HCT116 (cell line): Measurements from ENCODE around the gene LINC00237. TPM values are rescaled to one million over a fixed set of nuclear protein-coding genes. Genes with fewer than 3 reads are reported as not detected.

Experiments
- ATAC-seq: fragments of 200-7000 bp; cut with Tn5 transposase; 2 replicates; pipeline ENCODE4 v1.9.1; 2020; ENCODE audit warnings: mild to moderate bottlenecking, moderate library complexity
- BruUV-seq: library from RNA; stranded (reverse); fragments of 400-500 nt; replicated peaks from 2 replicates; lab custom pipeline; 2021; lab: Mats Ljungman, UMichigan
- CTCF ChIA-PET: fragments of 300-600 bp; sonication (Branson Sonifier 250); formaldehyde crosslinking; loops from one replicate; lab custom pipeline; 2021; ENCODE audit warnings: antibody characterized with exemption; lab: Charles Lee
- POLR2A ChIA-PET: fragments of 300-600, 350-600 bp; sonication (Branson Sonifier 250); formaldehyde crosslinking; loops from one replicate; lab custom pipeline; 2021; ENCODE audit warnings: antibody characterized with exemption; lab: Charles Lee
- RAD21 ChIA-PET, 2 experiments: fragments of 300-600 bp; sonication (Branson Sonifier 250); formaldehyde crosslinking; loops; one replicate each; lab custom pipeline; 2023; ENCODE audit warnings: low total read pairs in 2 of 2; ENCODE audit not compliant: uncharacterized antibody in 2 of 2, unreplicated experiment in 2 of 2, low non-redundant PET in 1 of 2; lab: Charles Lee
- DNase-seq: peaks from one replicate; pipeline ENCODE4 v3.0.0-alpha.2; 2010; ENCODE audit warnings: low read depth, low spot score
- H2AFZ ChIP-seq: fragments of 200-600 bp; shearing (Covaris generic), sonication (generic); 2 replicates; pipeline ENCODE4 v1.6.1; 2017; ENCODE audit warnings: low read depth, mixed run types, mixed read lengths, antibody characterized with exemption, low read length; ENCODE audit not compliant: poor library complexity, severe bottlenecking
- H3K27ac ChIP-seq: 2 replicates; pipeline ENCODE4 v1.5.1; 2012; ENCODE audit warnings: low read depth, low read length
- H3K27me3 ChIP-seq: fragments of 200-600 bp; sonication (generic); 2 replicates; pipeline ENCODE4 v1.6.1; 2016; ENCODE audit warnings: mixed run types, low read length, mixed read lengths; ENCODE audit not compliant: insufficient read depth
- H3K36me3 ChIP-seq, 2 experiments: fragments of 200-500 bp in 1 of 2; fragments of 200-600 bp in 1 of 2; sonication (Bioruptor generic) in 1 of 2; sonication (generic) in 1 of 2; 2 replicates each; pipeline versions ENCODE4 v1.5.1 to v1.6.1; 2014 to 2016; ENCODE audit warnings: low read length in 2 of 2, inconsistent platforms in 1 of 2, mixed read lengths in 1 of 2, mixed run types in 1 of 2; ENCODE audit not compliant: insufficient read depth in 2 of 2, control insufficient read depth in 1 of 2
- H3K4me1 ChIP-seq, 2 experiments: fragments of 200-600 bp in 1 of 2; sonication (generic) in 1 of 2; 2 replicates each; pipeline versions ENCODE4 v1.5.1 to v1.6.1; 2012 to 2017; ENCODE audit warnings: low read length in 2 of 2, inconsistent platforms in 1 of 2, mild to moderate bottlenecking in 1 of 2, mixed read lengths in 1 of 2, mixed run types in 1 of 2, moderate library complexity in 1 of 2; ENCODE audit not compliant: insufficient read depth in 2 of 2, control insufficient read depth in 1 of 2
- H3K4me2 ChIP-seq: fragments of 200-600 bp; sonication (generic); 2 replicates; pipeline ENCODE4 v1.6.1; 2017; ENCODE audit warnings: mixed run types, low read length, mixed read lengths
- H3K4me3 ChIP-seq, 2 experiments: fragments of 200-600 bp in 1 of 2; sonication (generic) in 1 of 2; replicated peaks in 1 of 2; 2 replicates each; pipeline ENCODE4 v1.5.1; 2011 to 2016; ENCODE audit warnings: low read length in 2 of 2, control low read depth in 1 of 2, low read depth in 1 of 2, mild to moderate bottlenecking in 1 of 2, mixed read lengths in 1 of 2, mixed run types in 1 of 2
- H3K79me2 ChIP-seq: fragments of 200-600 bp; sonication (generic); 2 replicates; pipeline ENCODE4 v1.6.1; 2017; ENCODE audit warnings: mild to moderate bottlenecking, mixed run types, low read length, moderate library complexity, mixed read lengths; ENCODE audit not compliant: insufficient read depth
- H3K9ac ChIP-seq: fragments of 200-600 bp; sonication (generic); 2 replicates; pipeline ENCODE4 v1.6.1; 2016; ENCODE audit warnings: low read length, mixed read lengths
- H3K9me2 ChIP-seq: fragments of 200-600 bp; sonication (generic), shearing (Covaris generic); 2 replicates; pipeline ENCODE4 v1.6.1; 2017; ENCODE audit warnings: mixed run types, mild to moderate bottlenecking, moderate library complexity; ENCODE audit not compliant: insufficient read depth
- H3K9me3 ChIP-seq, 2 experiments: fragments of 200-500 bp in 1 of 2; fragments of 200-600 bp in 1 of 2; sonication (Bioruptor generic) in 1 of 2; sonication (generic) in 1 of 2; 2 replicates each; pipeline ENCODE4 v1.6.1; 2014 to 2017; ENCODE audit warnings: low read length in 2 of 2, mixed read lengths in 2 of 2, inconsistent platforms in 1 of 2, low read depth in 1 of 2, mild to moderate bottlenecking in 1 of 2, mixed run types in 1 of 2, moderate library complexity in 1 of 2; ENCODE audit not compliant: control insufficient read depth in 1 of 2, insufficient read depth in 1 of 2
- H4K20me1 ChIP-seq: fragments of 200-600 bp; sonication (generic), shearing (Covaris generic); 2 replicates; pipeline ENCODE4 v1.6.1; 2017; ENCODE audit warnings: mixed run types, mild to moderate bottlenecking, moderate library complexity; ENCODE audit not compliant: insufficient read depth
- CBX3 ChIP-seq: IDR thresholded peaks from 2 replicates; pipeline ENCODE4 v1.6.1; 2012; ENCODE audit warnings: low read depth
- RAD21 ChIP-seq: IDR thresholded peaks from 2 replicates; pipeline ENCODE4 v1.6.1; 2012; ENCODE audit warnings: low read depth, mild to moderate bottlenecking
- SIN3A ChIP-seq: IDR thresholded peaks from 2 replicates; pipeline ENCODE4 v1.6.1; 2012; ENCODE audit warnings: low read depth
- SP1 ChIP-seq: IDR thresholded peaks from 2 replicates; pipeline ENCODE4 v1.6.1; 2012; ENCODE audit warnings: low read depth
- YY1 ChIP-seq: IDR thresholded peaks from 2 replicates; pipeline ENCODE4 v1.6.1; 2011; ENCODE audit warnings: low read length, low read depth, moderate library complexity, mild to moderate bottlenecking; ENCODE audit not compliant: insufficient replicate concordance; ENCODE audit errors: extremely low read depth
- intact Hi-C: fragments of 100-400 bp; cut with micrococcal nuclease; formaldehyde crosslinking; loops from 2 replicates; pipeline ENCODE4 v1.10.0; 2022
- total RNA-seq: library from RNA; stranded (reverse); gene quantifications from one replicate; pipeline ENCODE4 v1.2.1, GENCODE V29; 2021; ENCODE audit not compliant: unreplicated experiment
- TF ChIP-seq, protein P1 (sequence below), 3 experiments: fragments of 200-600 bp in 1 of 3; sonication (generic) in 1 of 3; IDR thresholded peaks in 2 of 3; conservative IDR thresholded peaks in 1 of 3; 2 replicates each; pipeline ENCODE4 v1.5.1; 2012 to 2017; ENCODE audit warnings: low read depth in 2 of 3, low read length in 2 of 3, antibody characterized with exemption in 1 of 3, borderline replicate concordance in 1 of 3, control low read depth in 1 of 3, mild to moderate bottlenecking in 1 of 3, mixed read lengths in 1 of 3, mixed run types in 1 of 3, moderate library complexity in 1 of 3; ENCODE audit not compliant: insufficient read depth in 1 of 3

LINC00237 gene
- total RNA-seq, 1 experiment from 2014 or later: not detected

GRCh38 chr20:21099751-21100577, 6.2 kb downstream of the LINC00237 start:
- no peaks in the 10 kb centered on the region for H3K27me3 ChIP-seq
- no peaks in the 10 kb centered on the region for H3K79me2 ChIP-seq
- ATAC-seq (no peak), DNase-seq (no peak)
- no peaks in the 10 kb centered on the region for H3K9me2 ChIP-seq
- intact Hi-C loops: no loop called here
- H3K9me3 ChIP-seq: no peaks in the 10 kb centered on the region
- no peak overlapping the region for H3K9ac ChIP-seq
- no peaks in the 10 kb centered on the region for H4K20me1 ChIP-seq
- TF ChIP-seq CBX3 (no peak), RAD21 (no peak), SIN3A (no peak)
- TF ChIP-seq, protein P1, sequence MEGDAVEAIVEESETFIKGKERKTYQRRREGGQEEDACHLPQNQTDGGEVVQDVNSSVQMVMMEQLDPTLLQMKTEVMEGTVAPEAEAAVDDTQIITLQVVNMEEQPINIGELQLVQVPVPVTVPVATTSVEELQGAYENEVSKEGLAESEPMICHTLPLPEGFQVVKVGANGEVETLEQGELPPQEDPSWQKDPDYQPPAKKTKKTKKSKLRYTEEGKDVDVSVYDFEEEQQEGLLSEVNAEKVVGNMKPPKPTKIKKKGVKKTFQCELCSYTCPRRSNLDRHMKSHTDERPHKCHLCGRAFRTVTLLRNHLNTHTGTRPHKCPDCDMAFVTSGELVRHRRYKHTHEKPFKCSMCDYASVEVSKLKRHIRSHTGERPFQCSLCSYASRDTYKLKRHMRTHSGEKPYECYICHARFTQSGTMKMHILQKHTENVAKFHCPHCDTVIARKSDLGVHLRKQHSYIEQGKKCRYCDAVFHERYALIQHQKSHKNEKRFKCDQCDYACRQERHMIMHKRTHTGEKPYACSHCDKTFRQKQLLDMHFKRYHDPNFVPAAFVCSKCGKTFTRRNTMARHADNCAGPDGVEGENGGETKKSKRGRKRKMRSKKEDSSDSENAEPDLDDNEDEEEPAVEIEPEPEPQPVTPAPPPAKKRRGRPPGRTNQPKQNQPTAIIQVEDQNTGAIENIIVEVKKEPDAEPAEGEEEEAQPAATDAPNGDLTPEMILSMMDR (IDR thresholded peaks at IDR 0.05 in 2 of 3, conservative IDR thresholded peaks at IDR 0.05 in 1 of 3; ENCODE audit: borderline replicate concordance in 1 of 3, insufficient read depth in 1 of 3, low read depth in 2 of 3, low read length in 2 of 3): no peak
- BruUV-seq: no TSS peak
- ChIA-PET POLR2A (no interaction called here), CTCF (no interaction called here), RAD21 (no interaction called here)
- no peaks in the 10 kb centered on the region for H3K36me3 ChIP-seq
- H2AFZ ChIP-seq: no peak overlapping the region
- H3K4me3 ChIP-seq: no peak overlapping the region
- H3K27ac ChIP-seq: no peak overlapping the region
- H3K4me2 ChIP-seq: no peak overlapping the region
- peaks cover 0 to 7% of the 10 kb centered on the region in 2 experiments; a peak in 2 of 4 replicates for H3K4me1 ChIP-seq

DNA sequence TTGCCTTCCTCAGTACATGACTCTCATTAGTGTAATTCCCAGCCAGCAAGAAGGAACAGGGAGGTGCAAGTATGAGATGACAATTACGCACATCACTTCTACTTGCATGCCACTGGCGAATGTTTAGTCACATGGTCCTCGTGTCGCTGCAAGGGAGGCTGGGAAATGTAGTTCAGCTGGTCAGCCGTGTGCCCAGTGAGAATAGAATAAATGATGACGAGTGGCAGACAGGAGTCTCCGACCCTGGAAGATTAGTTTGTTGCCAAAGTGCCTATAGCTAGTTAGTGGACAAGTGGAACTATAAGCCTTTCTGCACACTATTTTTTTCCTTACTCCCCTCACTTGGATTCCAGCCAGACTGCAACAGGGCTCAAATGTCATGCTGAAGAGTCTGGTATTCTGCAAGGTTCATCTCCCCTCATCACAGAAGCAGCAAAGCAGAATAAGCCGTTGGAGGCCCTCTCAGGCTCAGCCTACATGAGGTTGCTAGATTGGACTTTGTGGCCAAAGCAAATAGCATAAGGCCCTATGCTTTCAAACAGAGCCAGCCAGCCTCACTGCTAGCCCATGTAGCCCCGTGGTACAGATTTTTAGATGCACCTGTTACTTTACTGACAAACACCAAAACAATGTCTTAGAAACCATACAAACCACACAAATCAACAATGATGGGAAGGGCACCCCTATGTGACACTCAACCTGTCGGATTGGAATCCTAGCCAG, 9.7 kb downstream of the LINC00237 start:
- H3K9me2 ChIP-seq: no peaks in the 10 kb centered on the region
- H3K4me1 ChIP-seq: peaks cover 0 to 7% of the 10 kb centered on the region in 2 experiments; a peak in 2 of 4 replicates
- H3K9ac ChIP-seq: no peak overlapping the region
- ATAC-seq: peak; percentile 99
- H3K4me3 ChIP-seq: no peak overlapping the region
- H3K27me3 ChIP-seq: no peaks in the 10 kb centered on the region
- peak overlapping the region; percentile 91 for H2AFZ ChIP-seq
- RAD21 ChIA-PET: no interaction called here
- POLR2A ChIA-PET: no interaction called here
- no TSS peak for BruUV-seq
- CTCF ChIA-PET: no interaction called here
- intact Hi-C loops: no loop called here
- H3K36me3 ChIP-seq: no peaks in the 10 kb centered on the region
- H3K9me3 ChIP-seq: no peaks in the 10 kb centered on the region
- TF ChIP-seq SP1 (no peak), YY1 (peak; percentile 36)
- TF ChIP-seq, all 23 proteins: peak for 1
- Histone ChIP-seq H3K4me2 (peak overlapping the region; percentile 33), H3K27ac (no peak overlapping the region), H3K79me2 (no peaks in the 10 kb centered on the region), H4K20me1 (no peaks in the 10 kb centered on the region)
- DNase-seq: peak; percentile 68
